HFF-Myc (cell line): ENCODE measurements around the gene MIER1.
"Not testable (repeated sequence)": the region's sequence is repeated elsewhere in the genome, so short reads cannot be mapped to it uniquely, and the experiment has no call there.

Source experiments
- DNase-seq: peaks from one replicate; pipeline ENCODE4 v3.0.0-alpha.2; 2011; ENCODE audit warnings: low read depth; ENCODE audit errors: extremely low read depth
- H3K4me3 ChIP-seq: replicated peaks from 2 replicates; pipeline ENCODE4 v1.5.1; 2011; ENCODE audit warnings: low read depth, mild to moderate bottlenecking, control low read depth, low read length
- CTCF ChIP-seq: IDR thresholded peaks from 2 replicates; pipeline ENCODE4 v1.5.1; 2012; ENCODE audit warnings: mild to moderate bottlenecking, low read depth, low read length, control low read depth; ENCODE audit errors: missing control alignments

MIER1 gene

GRCh38 chr1:66945316-66945715 is 20.5 kb downstream of the MIER1 start:
- no peak for TF ChIP-seq CTCF
- H3K4me3 ChIP-seq = no peak overlapping the region
- no peak for DNase-seq

DNA sequence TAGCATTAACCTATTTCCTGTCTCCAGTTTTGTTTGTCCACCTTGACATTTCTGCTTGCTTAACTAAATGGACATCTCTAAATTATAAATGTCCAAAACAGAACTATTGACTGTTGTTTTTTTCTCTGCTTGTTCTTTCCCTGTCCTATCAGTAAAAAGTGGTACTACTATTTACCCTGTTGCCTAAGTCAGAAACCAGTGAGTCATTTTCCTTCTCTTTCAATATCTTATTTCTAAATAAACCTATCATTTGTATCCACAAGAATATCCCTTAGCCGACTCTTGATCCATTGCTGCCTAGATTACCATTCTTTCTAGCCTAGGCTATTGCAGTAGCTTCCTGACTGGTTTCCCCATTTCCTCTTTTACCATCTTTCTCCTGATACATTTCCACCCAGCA is 22.5 kb downstream of the MIER1 start:
- no peak for DNase-seq
- H3K4me3 ChIP-seq = no peak overlapping the region
- no peak for TF ChIP-seq CTCF

GRCh38 chr1:66951513-66951912 is 26.7 kb downstream of the MIER1 start:
- TF ChIP-seq CTCF = no peak
- no peak for DNase-seq
- H3K4me3 ChIP-seq = no peak overlapping the region

DNA sequence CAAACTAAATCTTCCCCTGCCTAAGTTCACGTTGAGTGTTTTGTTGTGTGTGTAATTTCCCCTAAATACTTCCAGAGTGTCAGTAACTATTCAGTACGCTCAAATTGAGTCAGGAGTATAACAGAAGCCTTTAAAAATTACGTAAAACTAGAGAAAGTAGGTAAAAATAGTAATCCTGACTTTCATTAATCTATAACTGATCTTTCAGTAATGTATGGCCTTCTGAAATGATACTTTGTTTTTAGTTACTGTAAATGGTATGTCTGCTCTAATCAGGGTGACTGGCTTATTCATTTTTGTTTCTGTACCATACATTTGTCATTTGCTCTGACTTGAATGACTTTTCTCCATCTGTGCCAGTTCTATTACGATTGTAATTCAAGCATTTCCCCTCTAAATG is 29.4 kb downstream of the MIER1 start:
- no peak overlapping the region for H3K4me3 ChIP-seq
- TF ChIP-seq CTCF = no peak
- DNase-seq = no peak

- DNase-seq = no peak
- no peak for TF ChIP-seq CTCF
- H3K4me3 ChIP-seq = no peak overlapping the region
Measured at GRCh38 chr1:66957938-66958337, 33.1 kb downstream of the MIER1 start.

GRCh38 chr1:66966188-66966873 is 41.5 kb downstream of the MIER1 start:
- not testable (repeated sequence) for H3K4me3 ChIP-seq, DNase-seq

DNA sequence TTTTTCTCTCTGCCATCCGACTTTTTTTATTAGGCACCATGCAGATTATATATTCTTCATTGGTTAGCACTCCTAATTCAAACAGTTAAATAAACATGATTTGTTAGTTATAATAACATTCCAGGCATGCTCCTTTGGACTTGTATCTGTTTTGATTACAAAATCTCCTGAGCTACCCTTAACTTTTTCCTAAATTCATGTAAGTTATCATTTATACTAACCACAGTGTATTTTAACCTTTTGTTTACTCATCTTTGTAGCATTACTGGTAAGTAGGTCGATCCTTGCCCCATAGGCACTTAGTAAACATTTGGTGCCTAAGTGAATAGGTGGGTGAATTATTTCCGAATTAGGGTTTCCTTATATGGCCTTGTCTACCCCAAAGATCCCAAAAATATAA is 43.8 kb downstream of the MIER1 start:
- DNase-seq = no peak
- TF ChIP-seq CTCF = no peak
- H3K4me3 ChIP-seq = no peak overlapping the region
